Stomach (tissue), 4 donors: ENCODE data around the gene ARF4.
"Not testable (repeated sequence)": the region's sequence is repeated elsewhere in the genome, so short reads cannot be mapped to it uniquely, and the experiment has no call there.

Source experiments
- CTCF ChIP-seq, 7 experiments: fragments of 450-650 bp in 4 of 7; fragments of 200-600 bp in 3 of 7; sonication (generic) in 3 of 7; IDR thresholded peaks; one replicate each; pipeline ENCODE4 v1.5.1; 2016 to 2019; ENCODE audit warnings: antibody characterized with exemption in 7 of 7, control low read depth in 2 of 7, mild to moderate bottlenecking in 1 of 7
- EP300 ChIP-seq: sonication (generic); formaldehyde crosslinking; IDR thresholded peaks from one replicate; pipeline ENCODE4 v1.6.1; 2017; ENCODE audit warnings: antibody characterized with exemption
- POLR2A ChIP-seq, 4 donors: fragments of 450-650 bp; IDR thresholded peaks; one replicate each; pipeline ENCODE4 v1.6.1; 2016; ENCODE audit warnings: antibody characterized with exemption in 4 of 4, control low read depth in 2 of 4, mild to moderate bottlenecking in 1 of 4, moderate library complexity in 1 of 4

- TF ChIP-seq CTCF (IDR thresholded peaks at IDR 0.05); POLR2A (IDR thresholded peaks at IDR 0.05); EP300: not testable (repeated sequence)
Measured at GRCh38 chr3:57611870-57612269, 14.7 kb upstream of the ARF4 start.
